Mucosa of descending colon (tissue), 3 donors: ENCODE data around the gene CCDC88B. TPM values are rescaled to one million over a fixed set of nuclear protein-coding genes. Genes with fewer than 3 reads are reported as not detected.
"Not testable (repeated sequence)": the region's sequence is repeated elsewhere in the genome, so short reads cannot be mapped to it uniquely, and the experiment has no call there.

Experiments
- ATAC-seq: fragments of 200-7000 bp; cut with Tn5 transposase; one replicate; pipeline ENCODE4 v1.9.1; 2020; ENCODE audit warnings: mild to moderate bottlenecking, moderate library complexity
- DNase-seq, 3 donors: peaks; one replicate each; pipeline ENCODE4 v3.0.0-alpha.2; 2020
- H3K36me3 ChIP-seq: fragments of 200-600 bp; one replicate; pipeline ENCODE4 v1.8.0; 2021; ENCODE audit warnings: low read depth, mild to moderate bottlenecking
- H3K4me1 ChIP-seq: fragments of 200-600 bp; one replicate; pipeline ENCODE4 v1.8.0; 2021; ENCODE audit warnings: low read depth, mild to moderate bottlenecking
- H3K4me3 ChIP-seq: fragments of 200-600 bp; one replicate; pipeline ENCODE4 v1.8.0; 2021; ENCODE audit warnings: mild to moderate bottlenecking
- H3K9me3 ChIP-seq: fragments of 200-600 bp; one replicate; pipeline ENCODE4 v1.8.0; 2021; ENCODE audit warnings: mild to moderate bottlenecking
- intact Hi-C, 2 donors: fragments of 100-400 bp; cut with DNase I in 1 of 2; cut with micrococcal nuclease in 1 of 2; formaldehyde crosslinking; loops; one replicate each; pipeline versions ENCODE4 v1.11.0 to v1.11.1; 2022; cut with DNase I, micrococcal nuclease
- total RNA-seq, 3 donors: library from RNA; stranded (reverse); fragmentation: NEBNext Ultra II Directional in 2 of 3; extraction: Animal tissue kit (Norgen Biotek cat#: 25700) in 2 of 3; gene quantifications; one replicate each; pipeline versions ENCODE4 v1.2.1 to v1.2.4, GENCODE V29; 2021 to 2023
- TF ChIP-seq, protein P1 (sequence below): fragments of 200-600 bp; IDR thresholded peaks from one replicate; pipeline ENCODE4 v1.8.0; 2022; ENCODE audit warnings: antibody characterized with exemption, mild to moderate bottlenecking
- donor health status: DM: no; HTN: no; CAD: no; lungs with moderate emphysema.
- donor health status: DM: no; HTN: no; CAD: no.
- donor health status: DM: no; HTN: yes; CAD: no.

The CCDC88B gene
- total RNA-seq, 3 donors from 2014 or later, result 13.4 to 32.5 (median 28.8) TPM

GRCh38 chr11:64323373-64323772, 16.6 kb upstream of the CCDC88B start:
- H3K9me3 ChIP-seq, result no peaks in the 10 kb centered on the region
- ATAC-seq (no peak), DNase-seq (peak in 1 of 3 donors; percentile 46)
- intact Hi-C loops, result no loop called here
- H3K4me3 ChIP-seq, result no peak overlapping the region
- H3K4me1 ChIP-seq, result peaks cover 22% of the 10 kb centered on the region
- TF ChIP-seq, protein P1, sequence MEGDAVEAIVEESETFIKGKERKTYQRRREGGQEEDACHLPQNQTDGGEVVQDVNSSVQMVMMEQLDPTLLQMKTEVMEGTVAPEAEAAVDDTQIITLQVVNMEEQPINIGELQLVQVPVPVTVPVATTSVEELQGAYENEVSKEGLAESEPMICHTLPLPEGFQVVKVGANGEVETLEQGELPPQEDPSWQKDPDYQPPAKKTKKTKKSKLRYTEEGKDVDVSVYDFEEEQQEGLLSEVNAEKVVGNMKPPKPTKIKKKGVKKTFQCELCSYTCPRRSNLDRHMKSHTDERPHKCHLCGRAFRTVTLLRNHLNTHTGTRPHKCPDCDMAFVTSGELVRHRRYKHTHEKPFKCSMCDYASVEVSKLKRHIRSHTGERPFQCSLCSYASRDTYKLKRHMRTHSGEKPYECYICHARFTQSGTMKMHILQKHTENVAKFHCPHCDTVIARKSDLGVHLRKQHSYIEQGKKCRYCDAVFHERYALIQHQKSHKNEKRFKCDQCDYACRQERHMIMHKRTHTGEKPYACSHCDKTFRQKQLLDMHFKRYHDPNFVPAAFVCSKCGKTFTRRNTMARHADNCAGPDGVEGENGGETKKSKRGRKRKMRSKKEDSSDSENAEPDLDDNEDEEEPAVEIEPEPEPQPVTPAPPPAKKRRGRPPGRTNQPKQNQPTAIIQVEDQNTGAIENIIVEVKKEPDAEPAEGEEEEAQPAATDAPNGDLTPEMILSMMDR, result no peak
- H3K36me3 ChIP-seq, result no peaks in the 10 kb centered on the region

DNA sequence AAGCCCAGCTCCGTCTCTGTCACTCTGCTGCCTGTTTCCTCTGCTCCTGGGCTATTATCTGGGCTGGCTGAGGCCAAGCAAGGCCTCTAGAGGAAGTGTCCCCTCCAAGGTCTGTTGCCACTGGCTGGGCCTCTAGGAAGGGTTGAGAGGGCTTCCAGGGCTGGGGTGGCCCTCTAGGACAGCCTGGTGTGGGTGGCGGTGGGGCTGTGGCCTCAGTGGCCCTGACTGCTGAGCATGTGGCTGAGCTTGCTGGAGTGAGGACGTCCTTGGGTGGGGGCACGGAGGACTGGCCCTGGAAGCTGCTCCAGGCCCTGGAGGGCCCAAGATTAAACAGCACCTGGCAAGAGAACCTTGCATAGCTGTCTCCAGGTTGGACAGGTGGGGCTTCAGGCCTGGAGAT, 16.0 kb upstream of the CCDC88B start:
- peak in 2 of 3 donors; percentile 26 to 48 for DNase-seq
- intact Hi-C loops, ATAC-seq, H3K9me3 ChIP-seq, H3K4me3 ChIP-seq, H3K36me3 ChIP-seq: not testable (repeated sequence)
- H3K4me1 ChIP-seq, result peaks cover 23% of the 10 kb centered on the region

DNA sequence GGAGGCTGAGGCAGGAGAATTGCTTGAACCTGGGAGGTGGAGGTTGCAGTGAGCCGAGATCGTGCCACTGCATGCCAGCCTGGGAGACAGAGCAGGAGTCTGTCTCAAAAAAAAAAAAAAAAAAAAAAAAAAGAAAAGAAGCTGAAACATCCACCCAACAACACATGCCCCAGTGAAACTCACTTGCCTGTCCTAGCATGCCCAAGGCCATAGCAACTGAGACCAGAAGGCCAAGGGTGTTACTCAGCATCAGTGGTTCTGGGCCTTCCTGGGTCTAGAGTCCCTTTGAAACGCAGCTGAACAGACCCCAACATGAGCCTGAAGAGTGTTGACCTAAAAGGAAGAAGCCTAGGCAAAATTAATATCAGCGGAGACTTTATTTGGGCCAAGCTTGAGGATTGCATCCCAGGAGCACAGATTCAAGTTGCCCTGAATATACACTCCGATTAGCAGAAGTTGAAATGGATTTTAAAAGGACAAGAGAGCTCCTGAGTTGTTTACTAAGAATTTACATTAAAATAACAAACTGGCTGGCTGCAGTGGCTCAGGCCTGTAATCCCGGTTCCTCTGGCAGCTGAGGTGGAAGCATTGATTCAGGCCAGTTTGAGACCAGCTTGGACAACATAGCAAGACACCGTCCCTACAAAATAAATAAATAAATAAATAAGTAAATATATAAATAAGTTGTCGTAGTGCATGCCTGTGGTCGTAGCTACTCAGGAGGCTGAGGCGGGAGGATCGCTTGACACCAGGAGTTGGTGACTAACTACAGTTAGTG, 15.1 kb upstream of the CCDC88B start:
- TF ChIP-seq, protein P1, result no peak
- peak in 1 of 3 donors; percentile 18 for DNase-seq
- Histone ChIP-seq H3K4me3 (no peak overlapping the region), H3K36me3 (no peaks in the 10 kb centered on the region), H3K9me3 (no peaks in the 10 kb centered on the region), H3K4me1 (peaks cover 29% of the 10 kb centered on the region)
- ATAC-seq, result no peak
- intact Hi-C loops, result no loop called here

GRCh38 chr11:64327375-64327774, 12.6 kb upstream of the CCDC88B start:
- no peak for ATAC-seq

DNA sequence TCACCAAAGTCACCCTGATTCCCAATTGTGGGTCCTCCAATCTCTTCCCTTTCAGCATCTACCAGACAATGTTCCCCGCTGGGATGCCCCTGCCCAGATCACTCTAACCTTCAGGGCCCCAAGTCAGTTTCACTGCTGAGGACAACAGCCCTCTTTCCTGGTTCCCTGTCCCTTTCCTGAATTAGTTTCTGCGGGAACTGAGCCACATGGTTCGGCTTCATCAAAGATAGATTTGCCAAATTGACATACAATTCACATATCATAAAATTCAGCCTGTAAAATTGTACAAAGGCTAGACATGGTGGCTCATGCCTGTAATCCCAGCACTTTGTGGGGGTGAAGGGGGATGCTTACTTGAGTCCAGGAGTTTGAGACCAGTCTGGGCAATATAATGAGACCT, 12.0 kb upstream of the CCDC88B start:
- DNase-seq (peak in 2 of 3 donors; percentile 53 to 82), ATAC-seq (peak; percentile 24)
- peaks cover 30% of the 10 kb centered on the region for H3K4me1 ChIP-seq
- intact Hi-C loops, result no loop called here
- H3K36me3 ChIP-seq, result no peaks in the 10 kb centered on the region
- no peak overlapping the region for H3K4me3 ChIP-seq
- no peaks in the 10 kb centered on the region for H3K9me3 ChIP-seq
- TF ChIP-seq, protein P1, result no peak

More at GRCh38 chr11:64327375-64327774, 12.6 kb upstream of the CCDC88B start:
- H3K4me3 ChIP-seq, result no peak overlapping the region
- DNase-seq, result no peak
- H3K36me3 ChIP-seq, result no peaks in the 10 kb centered on the region
- H3K4me1 ChIP-seq, result peaks cover 29% of the 10 kb centered on the region
- H3K9me3 ChIP-seq, result no peaks in the 10 kb centered on the region
- intact Hi-C loops, result no loop called here
- TF ChIP-seq, protein P1, result no peak

GRCh38 chr11:64330888-64331287, 9.1 kb upstream of the CCDC88B start:
- no peaks in the 10 kb centered on the region for H3K36me3 ChIP-seq
- TF ChIP-seq, protein P1, result no peak
- DNase-seq (peak in 1 of 3 donors; percentile 35), ATAC-seq (no peak)
- no peaks in the 10 kb centered on the region for H3K9me3 ChIP-seq
- no peak overlapping the region for H3K4me3 ChIP-seq
- H3K4me1 ChIP-seq, result peaks cover 30% of the 10 kb centered on the region
- intact Hi-C loops, result no loop called here
